HG03159 (cell line): ENCODE measurements around the gene CES4A.
"Not testable (repeated sequence)": the region's sequence is repeated elsewhere in the genome, so short reads cannot be mapped to it uniquely, and the experiment has no call there.

Source experiments
- ATAC-seq: cut with Tn5 transposase; IDR thresholded peaks from one replicate; pipeline ENCODE4 v1.9.1; 2021; ENCODE audit warnings: mild to moderate bottlenecking, moderate library complexity; ENCODE audit not compliant: unreplicated experiment

Gene CES4A

GRCh38 chr16:66983033-66983432, 5.4 kb upstream of the CES4A start:
- ATAC-seq, result no peak

- no peak for ATAC-seq
These were observed 3.5 kb upstream of the CES4A start for GRCh38 chr16:66984892-66985311.

- ATAC-seq, result no peak
These were observed 1.8 kb upstream of the CES4A start for GRCh38 chr16:66986559-66986958.

GRCh38 chr16:66991545-66992077, 3.2 kb downstream of the CES4A start:
- no peak for ATAC-seq

- ATAC-seq, result not testable (repeated sequence)
These were observed 5.2 kb downstream of the CES4A start for GRCh38 chr16:66993558-66993957.

- no peak for ATAC-seq
These were observed 8.1 kb downstream of the CES4A start for GRCh38 chr16:66996324-66996982.

GRCh38 chr16:66996983-66997358, 8.6 kb downstream of the CES4A start:
- no peak for ATAC-seq

GRCh38 chr16:67000384-67001351, 12.3 kb downstream of the CES4A start:
- no peak for ATAC-seq

GRCh38 chr16:67001726-67002125, 13.3 kb downstream of the CES4A start:
- ATAC-seq, result no peak

GRCh38 chr16:67006930-67007658, 18.7 kb downstream of the CES4A start:
- no peak for ATAC-seq

GRCh38 chr16:67009158-67009557, 20.8 kb downstream of the CES4A start:
- ATAC-seq, result no peak

GRCh38 chr16:67011274-67011673, 22.9 kb downstream of the CES4A start:
- ATAC-seq, result no peak

GRCh38 chr16:67013233-67013822, 24.9 kb downstream of the CES4A start:
- ATAC-seq, result no peak

GRCh38 chr16:67013823-67014633, 25.6 kb downstream of the CES4A start:
- ATAC-seq, result no peak

GRCh38 chr16:67014634-67015312, 26.4 kb downstream of the CES4A start:
- ATAC-seq, result no peak

GRCh38 chr16:67015313-67015731, 26.9 kb downstream of the CES4A start:
- ATAC-seq, result no peak

- ATAC-seq, result no peak
These were observed 27.8 kb downstream of the CES4A start for GRCh38 chr16:67016143-67016542.

GRCh38 chr16:67016681-67017420, 28.5 kb downstream of the CES4A start:
- no peak for ATAC-seq

- ATAC-seq, result no peak
These were observed 29.0 kb downstream of the CES4A start for GRCh38 chr16:67017421-67017750.
